ENCODE measurements around the gene C1QTNF4. TPM values are rescaled to one million over a fixed set of nuclear protein-coding genes. Genes with fewer than 3 reads are reported as not detected.

The C1QTNF4 gene
- total and polyA plus RNA-seq, 2 of the 13 experiments (the other 11 are each of a cell fraction or from before 2014, with no cell fraction given), result not detected

- TF ChIP-seq BCL3 (CRISPR knock-in tag; IDR thresholded peaks at IDR 0.05) (0 out of 2 replicates have a peak, but pooled peaks have one; percentile 7), ZNF136 (CRISPR knock-in tag; IDR thresholded peaks at IDR 0.05; ENCODE audit: low read depth) (no peak), ZNF510 (CRISPR knock-in tag; IDR thresholded peaks at IDR 0.05; ENCODE audit: low read depth) (peak; percentile 47; the same call in 1 of the 2 replicates), MATR3 (CRISPR knock-in tag; IDR thresholded peaks at IDR 0.05) (no peak), BCLAF1 (IDR thresholded peaks at IDR 0.05) (no peak), SKI (IDR thresholded peaks at IDR 0.05; ENCODE audit: partially characterized antibody) (peak; percentile 53), USF2 (IDR thresholded peaks at IDR 0.05; ENCODE audit: low read depth, low read length) (no peak), USF2 (CRISPR knock-in tag; IDR thresholded peaks at IDR 0.05; ENCODE audit: borderline replicate concordance) (no peak), KLF16 (CRISPR knock-in tag; IDR thresholded peaks at IDR 0.05) (peak in 1 of 2 experiments; percentile 56; a peak in 2 of 4 replicates), ZBTB20 (CRISPR knock-in tag; IDR thresholded peaks at IDR 0.05; ENCODE audit: borderline replicate concordance, low read depth) (peak; percentile 40; the same call in 1 of the 2 replicates), ZNF720 (CRISPR knock-in tag; IDR thresholded peaks at IDR 0.05) (no peak), ADNP (CRISPR knock-in tag; IDR thresholded peaks at IDR 0.05) (0 out of 2 replicates have a peak, but pooled peaks have one; percentile 48), ARHGAP35 (CRISPR knock-in tag; IDR thresholded peaks at IDR 0.05; ENCODE audit: borderline replicate concordance) (no peak), HNRNPK (IDR thresholded peaks at IDR 0.05; ENCODE audit: low read depth, low read length, poor library complexity, severe bottlenecking) (peak; percentile 92), ZNF503 (CRISPR knock-in tag; IDR thresholded peaks at IDR 0.05) (no peak), MED1 (CRISPR knock-in tag; IDR thresholded peaks at IDR 0.05) (peak; percentile 72), IKZF5 (CRISPR knock-in tag; IDR thresholded peaks at IDR 0.05) (no peak; the same call in 1 of the 2 replicates), ZNF232 (CRISPR knock-in tag; IDR thresholded peaks at IDR 0.05; ENCODE audit: borderline replicate concordance) (no peak; the same call in 1 of the 2 replicates), ZNF737 (CRISPR knock-in tag; IDR thresholded peaks at IDR 0.05; ENCODE audit: borderline replicate concordance) (no peak)
Observed at GRCh38 chr11:47552566-47553405, 41.4 kb downstream of the C1QTNF4 start, which contains the start of gene CELF1 (continued).
